WTC11 (cell line): ENCODE results near the gene SORD. TPM values are rescaled to one million over a fixed set of nuclear protein-coding genes. Genes with fewer than 3 reads are reported as not detected.

Experiments used
- ATAC-seq: fragments of 200-7000 bp; cut with Tn5 transposase; 2 replicates; pipeline ENCODE4 v1.10.0; 2021; ENCODE audit warnings: mild to moderate bottlenecking, moderate library complexity
- CTCF ChIA-PET: fragments of 300-600 bp; sonication (Branson Sonifier 250); formaldehyde crosslinking; loops from one replicate; lab custom pipeline; 2021; ENCODE audit warnings: antibody characterized with exemption; lab: Charles Lee
- POLR2A ChIA-PET: fragments of 350-600 bp; sonication (Branson Sonifier 250); formaldehyde crosslinking; loops from one replicate; lab custom pipeline; 2021; ENCODE audit warnings: antibody characterized with exemption; lab: Charles Lee
- DNase-seq: peaks from one replicate; pipeline ENCODE4 v3.0.0; 2021; ENCODE audit warnings: low spot score
- H3K27ac Mint-ChIP-seq: 2 replicates; pipeline ENCODE4 v1.8.0; 2021; ENCODE audit warnings: mixed read lengths
- H3K27me3 Mint-ChIP-seq: 2 replicates; pipeline ENCODE4 v1.8.0; 2021; ENCODE audit warnings: low read depth, mild to moderate bottlenecking, moderate library complexity, mixed read lengths
- H3K36me3 Mint-ChIP-seq: 2 replicates; pipeline ENCODE4 v1.8.0; 2021; ENCODE audit warnings: mixed read lengths
- H3K4me1 Mint-ChIP-seq: 2 replicates; pipeline ENCODE4 v1.8.0; 2022; ENCODE audit warnings: mixed read lengths
- H3K4me3 Mint-ChIP-seq: 2 replicates; pipeline ENCODE4 v1.8.0; 2021; ENCODE audit warnings: mild to moderate bottlenecking, moderate library complexity, mixed read lengths
- H3K9me3 Mint-ChIP-seq: 2 replicates; pipeline ENCODE4 v1.8.0; 2021; ENCODE audit warnings: mixed read lengths
- ATF3 ChIP-seq: sonication (generic); formaldehyde crosslinking; conservative IDR thresholded peaks from 2 replicates; pipeline ENCODE4 v1.8.1; 2022; ENCODE audit warnings: mild to moderate bottlenecking, missing genetic modification reagents
- CBFB ChIP-seq: sonication (generic); formaldehyde crosslinking; IDR thresholded peaks from 2 replicates; pipeline ENCODE4 v1.8.1; 2022; ENCODE audit warnings: mild to moderate bottlenecking, low read depth, missing genetic modification reagents
- CDX4 ChIP-seq: fragments of 250-450 bp; sonication (Bioruptor Pico); IDR thresholded peaks from 2 replicates; pipeline ENCODE4 v1.9.0; 2021; ENCODE audit warnings: moderate library complexity, mild to moderate bottlenecking, inconsistent platforms, borderline replicate concordance
- CREM ChIP-seq: sonication (generic); formaldehyde crosslinking; IDR thresholded peaks from 2 replicates; pipeline ENCODE4 v1.8.1; 2022; ENCODE audit warnings: mild to moderate bottlenecking, missing genetic modification reagents, moderate library complexity
- HMGA2 ChIP-seq: fragments of 250-450 bp; sonication (Bioruptor Pico); IDR thresholded peaks from 2 replicates; pipeline ENCODE4 v1.4.0; 2021; ENCODE audit warnings: mild to moderate bottlenecking, moderate library complexity
- KAT7 ChIP-seq: sonication (generic); formaldehyde crosslinking; IDR thresholded peaks from 2 replicates; pipeline ENCODE4 v1.8.1; 2023; ENCODE audit warnings: missing genetic modification reagents, mild to moderate bottlenecking, borderline replicate concordance
- MXD4 ChIP-seq: fragments of 250-450 bp; sonication (Bioruptor Pico); IDR thresholded peaks from 2 replicates; pipeline ENCODE4 v1.8.0; 2021; ENCODE audit warnings: mild to moderate bottlenecking, moderate library complexity, borderline replicate concordance
- NR2C2 ChIP-seq: sonication (generic); formaldehyde crosslinking; IDR thresholded peaks from 2 replicates; pipeline ENCODE4 v1.8.0; 2022; ENCODE audit warnings: mild to moderate bottlenecking, missing genetic modification reagents
- OVOL2 ChIP-seq: fragments of 250-450 bp; sonication (Bioruptor Pico); IDR thresholded peaks from 2 replicates; pipeline ENCODE4 v1.9.0; 2021; ENCODE audit warnings: mild to moderate bottlenecking, borderline replicate concordance
- PRDM15 ChIP-seq: sonication (generic); formaldehyde crosslinking; IDR thresholded peaks from 2 replicates; pipeline ENCODE4 v1.8.0; 2022; ENCODE audit warnings: missing genetic modification reagents
- PREB ChIP-seq: sonication (generic); formaldehyde crosslinking; IDR thresholded peaks from 2 replicates; pipeline ENCODE4 v1.8.1; 2022; ENCODE audit warnings: mild to moderate bottlenecking, missing genetic modification reagents, moderate library complexity, borderline replicate concordance
- PRRX2 ChIP-seq: fragments of 250-450 bp; sonication (Bioruptor Pico); IDR thresholded peaks from 2 replicates; pipeline ENCODE4 v1.8.0; 2021; ENCODE audit warnings: mild to moderate bottlenecking
- TCF7 ChIP-seq: sonication (generic); formaldehyde crosslinking; IDR thresholded peaks from 2 replicates; pipeline ENCODE4 v1.8.0; 2022; ENCODE audit warnings: mild to moderate bottlenecking, low read depth, missing genetic modification reagents, moderate library complexity
- ZNF232 ChIP-seq: sonication (generic); formaldehyde crosslinking; IDR thresholded peaks from 2 replicates; pipeline ENCODE4 v1.8.0; 2022; ENCODE audit warnings: mild to moderate bottlenecking, missing genetic modification reagents
- ZNF671 ChIP-seq: fragments of 250-450 bp; sonication (Bioruptor Pico); IDR thresholded peaks from 2 replicates; pipeline ENCODE4 v1.8.0; 2021; ENCODE audit warnings: mild to moderate bottlenecking
- ZSCAN18 ChIP-seq: fragments of 250-450 bp; sonication (Bioruptor Pico); IDR thresholded peaks from 2 replicates; pipeline ENCODE4 v2.1.2; 2022; ENCODE audit warnings: mild to moderate bottlenecking, moderate library complexity
- total RNA-seq: library from RNA; stranded (reverse); gene quantifications from 3 replicates; pipeline ENCODE4 v1.2.3, GENCODE V29; 2021
- TF ChIP-seq, protein P1 (sequence below): sonication (generic); formaldehyde crosslinking; IDR thresholded peaks from 2 replicates; pipeline ENCODE4 v1.8.0; 2022; ENCODE audit warnings: mild to moderate bottlenecking, missing genetic modification reagents
- TF ChIP-seq, protein P2 (sequence below): fragments of 250-450 bp; sonication (Bioruptor Pico); IDR thresholded peaks from 2 replicates; pipeline ENCODE4 v1.9.0; 2021; ENCODE audit warnings: mild to moderate bottlenecking, borderline replicate concordance

The SORD gene
- total RNA-seq, 1 experiment from 2014 or later = 46.2 TPM

DNA sequence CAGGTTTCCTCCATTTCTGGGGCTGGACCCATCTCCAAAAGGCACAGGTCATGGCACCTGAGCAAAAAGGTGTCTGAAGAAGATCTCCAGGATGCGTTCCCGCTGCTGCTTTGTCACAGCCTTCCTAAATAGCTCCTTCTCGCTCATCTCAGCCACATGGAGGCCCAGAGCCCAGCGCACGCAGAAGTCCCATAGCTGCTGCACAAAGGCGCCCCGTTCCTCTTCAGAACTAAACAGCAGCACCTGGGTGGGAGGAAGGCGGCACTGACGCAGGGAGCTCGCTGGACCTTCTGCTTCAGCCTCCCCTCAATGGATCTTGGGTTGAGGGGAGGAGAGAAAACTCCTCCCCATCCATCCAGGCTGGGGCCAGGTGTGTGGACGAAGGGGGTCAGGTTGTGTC lies 82.6 kb downstream of the SORD start:
- CTCF ChIA-PET = interaction anchor here (0.7 to 2.8 kb wide), 4 partner anchors 12 to 137 kb away, joined by 3 to 28 read pairs (median 4); no protein-coding TSS in a partner anchor
- Mint-ChIP-seq H3K4me1 (peaks cover 24% of the 10 kb centered on the region), H3K9me3 (no peaks in the 10 kb centered on the region), H3K27ac (no peak overlapping the region)
- DNase-seq = no peak
- ATAC-seq = no peak
- TF ChIP-seq PRDM15 (CRISPR knock-in tag) (no peak), MXD4 (CRISPR knock-in tag) (no peak), NR2C2 (CRISPR knock-in tag) (no peak), KAT7 (no peak), ZNF232 (CRISPR knock-in tag) (no peak), TCF7 (CRISPR knock-in tag) (no peak), CDX4 (CRISPR knock-in tag) (no peak), HMGA2 (CRISPR knock-in tag) (no peak), CBFB (CRISPR knock-in tag) (no peak), CREM (CRISPR knock-in tag) (no peak), OVOL2 (no peak), ATF3 (CRISPR knock-in tag) (no peak), PREB (no peak), ZSCAN18 (CRISPR knock-in tag) (no peak), ZNF671 (CRISPR knock-in tag) (no peak), PRRX2 (CRISPR knock-in tag) (no peak)
- TF ChIP-seq, protein P1, sequence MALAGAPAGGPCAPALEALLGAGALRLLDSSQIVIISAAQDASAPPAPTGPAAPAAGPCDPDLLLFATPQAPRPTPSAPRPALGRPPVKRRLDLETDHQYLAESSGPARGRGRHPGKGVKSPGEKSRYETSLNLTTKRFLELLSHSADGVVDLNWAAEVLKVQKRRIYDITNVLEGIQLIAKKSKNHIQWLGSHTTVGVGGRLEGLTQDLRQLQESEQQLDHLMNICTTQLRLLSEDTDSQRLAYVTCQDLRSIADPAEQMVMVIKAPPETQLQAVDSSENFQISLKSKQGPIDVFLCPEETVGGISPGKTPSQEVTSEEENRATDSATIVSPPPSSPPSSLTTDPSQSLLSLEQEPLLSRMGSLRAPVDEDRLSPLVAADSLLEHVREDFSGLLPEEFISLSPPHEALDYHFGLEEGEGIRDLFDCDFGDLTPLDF (CRISPR knock-in tag) = no peak
- TF ChIP-seq, protein P2, sequence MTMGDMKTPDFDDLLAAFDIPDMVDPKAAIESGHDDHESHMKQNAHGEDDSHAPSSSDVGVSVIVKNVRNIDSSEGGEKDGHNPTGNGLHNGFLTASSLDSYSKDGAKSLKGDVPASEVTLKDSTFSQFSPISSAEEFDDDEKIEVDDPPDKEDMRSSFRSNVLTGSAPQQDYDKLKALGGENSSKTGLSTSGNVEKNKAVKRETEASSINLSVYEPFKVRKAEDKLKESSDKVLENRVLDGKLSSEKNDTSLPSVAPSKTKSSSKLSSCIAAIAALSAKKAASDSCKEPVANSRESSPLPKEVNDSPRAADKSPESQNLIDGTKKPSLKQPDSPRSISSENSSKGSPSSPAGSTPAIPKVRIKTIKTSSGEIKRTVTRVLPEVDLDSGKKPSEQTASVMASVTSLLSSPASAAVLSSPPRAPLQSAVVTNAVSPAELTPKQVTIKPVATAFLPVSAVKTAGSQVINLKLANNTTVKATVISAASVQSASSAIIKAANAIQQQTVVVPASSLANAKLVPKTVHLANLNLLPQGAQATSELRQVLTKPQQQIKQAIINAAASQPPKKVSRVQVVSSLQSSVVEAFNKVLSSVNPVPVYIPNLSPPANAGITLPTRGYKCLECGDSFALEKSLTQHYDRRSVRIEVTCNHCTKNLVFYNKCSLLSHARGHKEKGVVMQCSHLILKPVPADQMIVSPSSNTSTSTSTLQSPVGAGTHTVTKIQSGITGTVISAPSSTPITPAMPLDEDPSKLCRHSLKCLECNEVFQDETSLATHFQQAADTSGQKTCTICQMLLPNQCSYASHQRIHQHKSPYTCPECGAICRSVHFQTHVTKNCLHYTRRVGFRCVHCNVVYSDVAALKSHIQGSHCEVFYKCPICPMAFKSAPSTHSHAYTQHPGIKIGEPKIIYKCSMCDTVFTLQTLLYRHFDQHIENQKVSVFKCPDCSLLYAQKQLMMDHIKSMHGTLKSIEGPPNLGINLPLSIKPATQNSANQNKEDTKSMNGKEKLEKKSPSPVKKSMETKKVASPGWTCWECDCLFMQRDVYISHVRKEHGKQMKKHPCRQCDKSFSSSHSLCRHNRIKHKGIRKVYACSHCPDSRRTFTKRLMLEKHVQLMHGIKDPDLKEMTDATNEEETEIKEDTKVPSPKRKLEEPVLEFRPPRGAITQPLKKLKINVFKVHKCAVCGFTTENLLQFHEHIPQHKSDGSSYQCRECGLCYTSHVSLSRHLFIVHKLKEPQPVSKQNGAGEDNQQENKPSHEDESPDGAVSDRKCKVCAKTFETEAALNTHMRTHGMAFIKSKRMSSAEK (CRISPR knock-in tag) = no peak
- TF ChIP-seq, all 79 proteins: peak for 0
- Mint-ChIP-seq H3K36me3 (no peaks in the 10 kb centered on the region), H3K4me3 (no peak overlapping the region), H3K27me3 (peaks cover 33% of the 10 kb centered on the region)
- POLR2A ChIA-PET = no interaction called here
